Mucosa of descending colon (tissue), 3 donors: ENCODE data around the gene GDPD2. TPM values are rescaled to one million over a fixed set of nuclear protein-coding genes. Genes with fewer than 3 reads are reported as not detected.

Source experiments
- ATAC-seq: fragments of 200-7000 bp; cut with Tn5 transposase; one replicate; pipeline ENCODE4 v1.9.1; 2020; ENCODE audit warnings: mild to moderate bottlenecking, moderate library complexity
- DNase-seq, 3 donors: peaks; one replicate each; pipeline ENCODE4 v3.0.0-alpha.2; 2020
- H3K36me3 ChIP-seq: fragments of 200-600 bp; one replicate; pipeline ENCODE4 v1.8.0; 2021; ENCODE audit warnings: low read depth, mild to moderate bottlenecking
- H3K4me1 ChIP-seq: fragments of 200-600 bp; one replicate; pipeline ENCODE4 v1.8.0; 2021; ENCODE audit warnings: low read depth, mild to moderate bottlenecking
- H3K4me3 ChIP-seq: fragments of 200-600 bp; one replicate; pipeline ENCODE4 v1.8.0; 2021; ENCODE audit warnings: mild to moderate bottlenecking
- H3K9me3 ChIP-seq: fragments of 200-600 bp; one replicate; pipeline ENCODE4 v1.8.0; 2021; ENCODE audit warnings: mild to moderate bottlenecking
- intact Hi-C, 2 donors: fragments of 100-400 bp; cut with DNase I in 1 of 2; cut with micrococcal nuclease in 1 of 2; formaldehyde crosslinking; loops; one replicate each; pipeline versions ENCODE4 v1.11.0 to v1.11.1; 2022; cut with DNase I, micrococcal nuclease
- total RNA-seq, 3 donors: library from RNA; stranded (reverse); fragmentation: NEBNext Ultra II Directional in 2 of 3; extraction: Animal tissue kit (Norgen Biotek cat#: 25700) in 2 of 3; gene quantifications; one replicate each; pipeline versions ENCODE4 v1.2.1 to v1.2.4, GENCODE V29; 2021 to 2023
- TF ChIP-seq, protein P1 (sequence below): fragments of 200-600 bp; IDR thresholded peaks from one replicate; pipeline ENCODE4 v1.8.0; 2022; ENCODE audit warnings: antibody characterized with exemption, mild to moderate bottlenecking
- donor health status: DM: no; HTN: no; CAD: no; lungs with moderate emphysema.
- donor health status: DM: no; HTN: no; CAD: no.
- donor health status: DM: no; HTN: yes; CAD: no.

The GDPD2 gene
- total RNA-seq, 3 donors from 2014 or later: 9.0 to 28.5 (median 25.9) TPM

- intact Hi-C loops: no loop called here
- no peaks in the 10 kb centered on the region for H3K36me3 ChIP-seq
These were observed 3.5 kb downstream of the GDPD2 start for GRCh38 chrX:70426286-70427278.

DNA sequence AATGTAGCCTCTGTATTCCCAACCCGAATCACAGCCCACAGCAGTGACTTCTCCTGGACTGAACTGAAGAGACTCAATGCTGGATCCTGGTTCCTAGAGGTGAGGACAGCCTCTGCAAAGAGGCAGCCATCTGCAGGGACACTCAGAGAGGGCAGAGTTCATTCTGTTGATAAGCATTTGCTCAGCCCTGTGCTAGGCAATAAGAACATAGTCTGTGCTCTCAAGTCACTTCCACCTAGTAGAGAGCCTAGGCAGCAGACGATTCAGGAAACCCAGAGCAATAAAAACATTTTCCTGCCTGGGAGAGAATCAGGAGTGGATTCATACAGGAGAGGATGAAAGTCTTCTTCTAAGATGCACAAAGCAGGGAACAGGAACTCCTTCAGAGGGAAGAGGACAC, 4.3 kb downstream of the GDPD2 start:
- no peak for DNase-seq
- Histone ChIP-seq H3K4me1 (no peaks in the 10 kb centered on the region), H3K4me3 (no peak overlapping the region), H3K36me3 (no peaks in the 10 kb centered on the region), H3K9me3 (no peaks in the 10 kb centered on the region)
- peak; percentile 58 for ATAC-seq
- intact Hi-C loops: no loop called here
- TF ChIP-seq, protein P1, sequence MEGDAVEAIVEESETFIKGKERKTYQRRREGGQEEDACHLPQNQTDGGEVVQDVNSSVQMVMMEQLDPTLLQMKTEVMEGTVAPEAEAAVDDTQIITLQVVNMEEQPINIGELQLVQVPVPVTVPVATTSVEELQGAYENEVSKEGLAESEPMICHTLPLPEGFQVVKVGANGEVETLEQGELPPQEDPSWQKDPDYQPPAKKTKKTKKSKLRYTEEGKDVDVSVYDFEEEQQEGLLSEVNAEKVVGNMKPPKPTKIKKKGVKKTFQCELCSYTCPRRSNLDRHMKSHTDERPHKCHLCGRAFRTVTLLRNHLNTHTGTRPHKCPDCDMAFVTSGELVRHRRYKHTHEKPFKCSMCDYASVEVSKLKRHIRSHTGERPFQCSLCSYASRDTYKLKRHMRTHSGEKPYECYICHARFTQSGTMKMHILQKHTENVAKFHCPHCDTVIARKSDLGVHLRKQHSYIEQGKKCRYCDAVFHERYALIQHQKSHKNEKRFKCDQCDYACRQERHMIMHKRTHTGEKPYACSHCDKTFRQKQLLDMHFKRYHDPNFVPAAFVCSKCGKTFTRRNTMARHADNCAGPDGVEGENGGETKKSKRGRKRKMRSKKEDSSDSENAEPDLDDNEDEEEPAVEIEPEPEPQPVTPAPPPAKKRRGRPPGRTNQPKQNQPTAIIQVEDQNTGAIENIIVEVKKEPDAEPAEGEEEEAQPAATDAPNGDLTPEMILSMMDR: no peak

More at GRCh38 chrX:70426286-70427278, 3.5 kb downstream of the GDPD2 start:
- DNase-seq (no peak), ATAC-seq (no peak)
- no peak overlapping the region for H3K4me3 ChIP-seq
- TF ChIP-seq, protein P1: no peak
- no peaks in the 10 kb centered on the region for H3K4me1 ChIP-seq
- H3K9me3 ChIP-seq: no peaks in the 10 kb centered on the region

- H3K4me1 ChIP-seq: no peaks in the 10 kb centered on the region
- intact Hi-C loops: no loop called here
- no peak overlapping the region for H3K4me3 ChIP-seq
- no peaks in the 10 kb centered on the region for H3K36me3 ChIP-seq
- TF ChIP-seq, protein P1: no peak
- H3K9me3 ChIP-seq: no peaks in the 10 kb centered on the region
- ATAC-seq (no peak), DNase-seq (no peak)
These were observed 6.6 kb downstream of the GDPD2 start for GRCh38 chrX:70429759-70430158.

DNA sequence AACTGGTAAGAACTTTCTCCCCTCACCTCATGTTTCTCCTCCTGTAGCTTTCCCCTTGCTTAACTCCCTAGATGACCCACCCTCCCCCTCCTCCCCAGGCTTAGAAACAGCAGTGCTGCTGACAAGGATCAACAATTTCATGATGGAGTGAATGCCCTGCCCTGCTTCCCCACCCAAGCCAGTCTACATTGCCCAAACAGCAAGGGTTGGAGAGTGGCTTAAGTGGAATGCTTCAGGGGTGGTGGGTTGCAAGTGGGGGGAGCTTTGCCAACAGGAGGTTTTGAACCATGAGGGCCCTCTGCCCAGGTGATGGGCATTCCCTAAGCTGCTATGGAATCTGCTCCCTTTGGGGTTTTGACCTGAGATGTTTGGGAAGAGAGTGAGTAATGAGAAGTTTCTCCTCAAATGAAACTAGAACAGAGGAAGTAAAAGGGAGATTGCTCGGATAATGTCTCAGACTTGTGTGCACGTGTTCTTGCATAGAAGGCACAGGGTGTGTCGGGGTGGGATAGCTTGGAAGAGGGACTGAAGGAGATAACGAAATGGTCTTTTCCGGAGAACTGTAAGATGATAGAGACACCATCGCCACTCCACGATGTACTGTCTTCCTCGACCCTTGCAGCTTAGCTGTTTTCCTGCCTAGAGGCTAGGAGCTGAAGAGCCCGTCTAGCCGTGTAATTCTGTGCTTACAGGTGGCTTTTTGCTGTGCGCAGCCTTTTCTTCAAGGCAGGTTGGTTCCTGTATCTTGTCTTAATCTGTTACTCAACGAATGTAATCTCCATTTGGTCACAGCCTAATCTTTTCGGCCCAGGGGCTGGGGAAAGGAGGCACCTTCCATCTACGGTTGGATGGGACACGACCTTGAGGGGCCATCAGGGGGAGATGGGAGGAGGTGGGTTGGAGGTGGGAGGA, 10.1 kb downstream of the GDPD2 start:
- DNase-seq (no peak), ATAC-seq (no peak)
- no peak overlapping the region for H3K4me3 ChIP-seq
- H3K4me1 ChIP-seq: no peaks in the 10 kb centered on the region
- no peaks in the 10 kb centered on the region for H3K9me3 ChIP-seq
- TF ChIP-seq, protein P1: no peak
- intact Hi-C loops: no loop called here
- H3K36me3 ChIP-seq: no peaks in the 10 kb centered on the region

DNA sequence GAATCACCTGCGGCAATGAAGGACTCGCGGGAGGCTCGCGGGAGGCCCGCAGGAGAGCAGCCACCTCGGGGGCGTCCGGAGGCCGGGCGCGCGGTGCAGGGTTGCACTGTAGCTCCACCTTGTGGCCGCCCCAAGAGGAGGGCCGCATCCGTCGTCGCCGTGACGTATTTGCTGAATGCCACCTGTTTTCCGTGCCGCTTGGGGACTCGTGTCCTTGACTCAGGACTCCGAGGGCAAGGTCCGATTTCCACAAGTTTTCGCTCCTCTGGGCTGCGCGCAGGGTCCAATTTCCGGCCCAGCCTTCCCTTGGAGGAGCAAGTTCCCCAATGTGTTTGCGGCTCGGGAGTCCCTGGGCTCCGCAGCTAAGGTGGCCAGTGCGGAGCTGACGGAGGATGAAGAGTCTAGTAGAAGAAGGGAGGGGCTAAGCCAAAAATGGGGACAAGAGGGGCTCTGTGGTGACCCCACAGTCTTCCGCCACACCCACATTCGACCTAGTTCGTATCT, 10.8 kb downstream of the GDPD2 start:
- Histone ChIP-seq H3K4me3 (peak overlapping the region; percentile 17), H3K36me3 (no peaks in the 10 kb centered on the region), H3K9me3 (no peaks in the 10 kb centered on the region), H3K4me1 (no peaks in the 10 kb centered on the region)
- TF ChIP-seq, protein P1: peak; percentile 62
- intact Hi-C loops: no loop called here
- DNase-seq: peak; percentile 80 to 87 (median 84)
- ATAC-seq: peak; percentile 89
